HepG2 (cell line): ENCODE results near the gene LYPD6B.

Source experiments
- FOXK2 ChIP-seq: fragments of 450-650 bp; IDR thresholded peaks from 2 replicates; pipeline ENCODE4 v1.6.1; 2016
- ISL2 ChIP-seq: sonication (generic); formaldehyde crosslinking; IDR thresholded peaks from 2 replicates; pipeline ENCODE4 v1.5.0; 2020; ENCODE audit warnings: missing genetic modification reagents
- KDM1A ChIP-seq: IDR thresholded peaks from 2 replicates; pipeline ENCODE4 v1.6.1; 2016; ENCODE audit warnings: missing compliant biosample characterization
- KLF9 ChIP-seq: IDR thresholded peaks from 2 replicates; pipeline ENCODE4 v1.6.1; 2016; ENCODE audit warnings: low read depth

GRCh38 chr2:149099298-149099697 lies 60.8 kb downstream of the LYPD6B start:
- TF ChIP-seq KLF9 (CRISPR knock-in tag) (no peak), ISL2 (CRISPR knock-in tag) (no peak), FOXK2 (no peak), KDM1A (CRISPR knock-in tag) (no peak)
